Activated T-cell treated with anti-CD3 and anti-CD28 coated beads for 4 hours (primary cell): ENCODE measurements around the gene GBF1.

ENCODE experiments used
- DNase-seq: peaks from one replicate; pipeline ENCODE4 v3.0.0-alpha.2; 2020

GBF1 gene

DNA sequence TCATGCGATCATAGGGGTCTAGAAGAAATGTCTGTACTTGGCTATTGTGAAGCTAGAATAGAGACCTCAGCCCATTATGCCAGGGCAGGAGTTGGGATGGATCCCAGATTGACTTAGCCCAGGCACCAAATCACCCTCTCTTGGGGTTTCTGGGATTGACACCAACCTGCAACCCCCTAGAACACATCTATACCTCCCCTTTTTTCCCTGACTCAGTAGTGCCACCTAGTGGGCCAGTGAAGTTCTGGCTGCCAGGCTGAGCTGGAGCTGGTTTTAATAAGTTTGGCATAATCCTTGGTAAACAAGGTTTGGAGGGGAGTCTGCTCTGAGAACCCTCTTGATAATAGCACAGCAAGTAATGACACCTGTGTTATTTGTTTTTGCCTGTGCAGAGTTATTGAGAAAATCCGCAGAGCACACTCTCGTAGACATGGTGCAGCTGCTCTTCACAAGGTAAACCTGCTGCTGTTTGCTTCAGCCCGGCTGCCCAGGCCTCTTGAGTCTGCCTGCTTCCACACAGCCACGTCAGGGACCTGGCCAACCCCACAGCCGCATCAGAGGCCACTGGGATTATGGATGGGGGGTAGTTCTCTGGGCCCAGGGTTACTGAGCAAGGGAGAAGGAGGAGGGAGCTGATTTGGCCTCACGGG, 106.9 kb downstream of the GBF1 start:
- DNase-seq = peak; percentile 72

DNA sequence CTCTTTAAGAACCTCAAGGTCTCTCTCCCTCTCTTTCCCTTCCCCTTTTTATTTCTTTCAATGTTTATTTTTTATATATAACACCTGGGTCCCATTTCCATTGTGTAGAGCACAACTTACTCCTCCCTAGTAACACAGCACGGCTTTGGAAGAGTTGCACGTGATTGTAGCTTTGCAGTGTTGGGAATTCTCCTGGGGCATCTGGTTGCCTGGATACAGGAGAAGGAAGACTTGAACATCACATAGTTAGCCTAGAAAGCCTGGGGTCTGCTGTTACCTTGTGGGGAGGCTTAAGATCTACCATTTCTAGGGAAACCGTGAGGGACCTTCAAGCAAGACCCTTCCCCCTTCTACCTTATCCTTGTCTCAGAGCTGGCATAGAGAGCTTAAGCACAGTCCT, 109.1 kb downstream of the GBF1 start:
- no peak for DNase-seq

GRCh38 chr10:102358712-102359382, 113.5 kb downstream of the GBF1 start:
- DNase-seq = no peak

GRCh38 chr10:102367441-102367840, 122.1 kb downstream of the GBF1 start:
- no peak for DNase-seq

GRCh38 chr10:102368077-102368476, 122.7 kb downstream of the GBF1 start:
- no peak for DNase-seq

GRCh38 chr10:102371295-102371694, 126.0 kb downstream of the GBF1 start:
- DNase-seq = no peak

GRCh38 chr10:102375250-102375649, 129.9 kb downstream of the GBF1 start:
- DNase-seq = no peak

GRCh38 chr10:102375867-102376266, 130.5 kb downstream of the GBF1 start:
- no peak for DNase-seq

DNA sequence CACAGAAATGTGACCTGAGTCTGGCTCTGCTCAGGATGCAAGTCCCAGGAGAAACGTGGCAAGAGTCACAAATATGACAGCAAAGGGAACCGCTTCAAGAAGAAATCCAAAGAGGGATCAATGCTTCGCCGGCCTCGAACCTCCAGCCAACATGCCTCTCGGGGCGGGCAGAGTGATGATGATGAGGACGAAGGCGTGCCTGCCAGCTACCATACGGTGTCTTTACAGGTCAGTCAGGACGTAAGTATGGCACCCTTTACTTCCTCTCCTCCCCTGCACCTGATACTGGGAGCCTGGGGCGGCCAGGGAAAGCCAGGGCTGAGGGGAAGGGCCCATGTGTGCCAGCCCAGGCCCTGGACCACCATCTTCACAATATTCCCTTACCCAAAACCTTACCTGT, 131.6 kb downstream of the GBF1 start:
- no peak for DNase-seq

- DNase-seq = no peak
These were observed 134.1 kb downstream of the GBF1 start for GRCh38 chr10:102379383-102379782.

- DNase-seq = no peak
These were observed 136.7 kb downstream of the GBF1 start for GRCh38 chr10:102381983-102382382.

DNA sequence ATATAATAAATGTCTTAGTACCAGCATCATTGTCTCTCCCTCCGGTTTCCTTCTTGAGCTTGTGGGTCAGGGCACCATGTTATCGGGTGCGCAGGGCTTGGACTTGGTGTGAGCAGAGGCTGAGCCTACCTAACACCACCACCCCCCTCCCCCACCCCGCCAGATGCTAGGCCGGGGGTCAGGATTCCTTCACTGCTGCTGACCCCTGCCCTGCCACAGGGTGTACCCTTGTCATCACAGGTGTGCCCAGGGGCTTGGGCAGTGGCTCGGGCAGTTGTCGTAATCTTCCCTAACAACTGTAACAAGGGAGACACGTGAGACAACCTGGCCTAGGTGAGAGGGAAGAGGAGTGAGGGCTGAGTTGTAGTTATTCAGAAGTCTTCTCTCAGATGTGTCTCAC, 137.5 kb downstream of the GBF1 start:
- DNase-seq = no peak

GRCh38 chr10:102384053-102384452, 138.7 kb downstream of the GBF1 start:
- DNase-seq = no peak

- DNase-seq = no peak
These were observed 139.5 kb downstream of the GBF1 start for GRCh38 chr10:102384606-102385429.

GRCh38 chr10:102389894-102390293, 144.6 kb downstream of the GBF1 start:
- DNase-seq = no peak

DNA sequence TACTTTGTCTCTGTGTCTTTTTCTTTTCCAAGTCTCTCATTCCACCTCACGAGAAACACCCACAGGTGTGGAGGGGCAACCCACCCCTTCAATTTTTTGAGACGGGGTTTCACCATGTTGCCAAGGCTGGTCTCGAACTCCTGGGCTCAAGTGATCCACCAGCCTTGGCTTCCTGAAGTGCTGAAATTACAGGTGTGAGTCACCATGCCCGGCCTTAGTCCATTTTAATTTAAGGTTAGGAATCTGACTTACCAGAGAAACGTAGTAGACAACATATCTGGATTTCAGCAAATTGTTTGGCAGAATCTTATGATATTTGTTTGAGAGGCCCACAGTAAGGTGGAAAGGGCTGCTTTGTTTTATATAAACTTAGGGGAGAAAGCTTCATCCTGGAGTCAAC, 147.0 kb downstream of the GBF1 start:
- DNase-seq = no peak

DNA sequence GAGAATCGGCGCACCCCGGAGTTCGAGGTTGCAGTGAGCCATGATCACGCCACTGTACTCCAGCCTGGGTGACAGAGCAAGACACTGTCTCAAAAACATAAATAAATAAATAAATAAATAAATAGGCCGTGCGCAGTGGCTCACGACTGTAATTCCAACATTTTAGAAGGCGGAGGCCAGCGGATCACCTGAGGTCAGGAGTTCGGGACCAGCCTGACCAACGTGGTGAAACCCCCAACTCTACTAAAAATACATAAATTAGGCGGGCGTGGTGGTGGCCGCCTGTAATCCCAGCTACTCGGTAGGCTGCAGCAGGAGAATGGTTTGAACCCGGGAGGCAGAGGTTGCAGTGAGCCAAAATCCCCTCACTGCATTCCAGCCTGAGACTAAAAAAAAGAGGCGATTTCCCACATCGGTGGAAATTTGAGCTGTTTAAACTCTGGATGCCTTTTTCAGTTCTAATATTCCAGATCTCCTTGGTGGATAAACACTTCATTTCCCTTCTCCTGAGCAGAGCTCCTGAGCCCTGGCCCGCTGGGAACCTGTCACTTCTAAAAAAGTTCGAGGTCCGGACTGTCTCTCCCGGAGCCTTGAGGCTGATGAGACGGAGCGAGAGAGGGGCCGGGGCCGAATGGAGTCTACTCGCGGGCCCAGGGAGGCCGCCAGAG, 148.2 kb downstream of the GBF1 start:
- DNase-seq = no peak

- peak; percentile 99 for DNase-seq
These were observed 148.9 kb downstream of the GBF1 start for GRCh38 chr10:102394079-102394800.

DNA sequence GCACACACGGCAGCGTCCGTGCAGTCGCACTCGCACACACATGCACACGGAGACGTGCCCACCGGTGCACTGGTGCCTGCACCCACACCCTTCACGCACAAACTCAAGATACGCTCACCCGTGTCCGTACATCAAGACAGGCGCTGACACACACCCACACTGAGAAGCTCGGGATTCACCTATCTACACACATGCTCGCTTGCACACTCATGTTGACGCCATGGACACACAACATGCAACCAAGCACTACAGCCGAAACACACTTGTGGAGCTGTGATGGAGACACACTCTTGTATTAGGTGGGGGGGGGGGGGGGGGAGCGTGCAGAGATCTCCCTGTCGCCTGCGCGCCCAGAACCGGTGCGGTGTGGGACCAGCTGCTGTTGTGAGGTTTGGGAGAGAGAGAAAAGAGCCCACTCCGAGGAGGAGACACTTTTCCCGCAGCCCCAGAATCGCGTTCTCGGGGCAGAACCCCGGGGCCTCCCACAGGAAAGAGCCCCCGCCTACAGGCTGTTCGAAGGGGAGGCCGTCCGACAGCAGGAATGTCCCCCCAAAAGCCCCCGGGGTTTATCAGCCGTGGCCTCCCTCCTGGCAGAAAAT, 149.6 kb downstream of the GBF1 start:
- peak; percentile 43 for DNase-seq

DNA sequence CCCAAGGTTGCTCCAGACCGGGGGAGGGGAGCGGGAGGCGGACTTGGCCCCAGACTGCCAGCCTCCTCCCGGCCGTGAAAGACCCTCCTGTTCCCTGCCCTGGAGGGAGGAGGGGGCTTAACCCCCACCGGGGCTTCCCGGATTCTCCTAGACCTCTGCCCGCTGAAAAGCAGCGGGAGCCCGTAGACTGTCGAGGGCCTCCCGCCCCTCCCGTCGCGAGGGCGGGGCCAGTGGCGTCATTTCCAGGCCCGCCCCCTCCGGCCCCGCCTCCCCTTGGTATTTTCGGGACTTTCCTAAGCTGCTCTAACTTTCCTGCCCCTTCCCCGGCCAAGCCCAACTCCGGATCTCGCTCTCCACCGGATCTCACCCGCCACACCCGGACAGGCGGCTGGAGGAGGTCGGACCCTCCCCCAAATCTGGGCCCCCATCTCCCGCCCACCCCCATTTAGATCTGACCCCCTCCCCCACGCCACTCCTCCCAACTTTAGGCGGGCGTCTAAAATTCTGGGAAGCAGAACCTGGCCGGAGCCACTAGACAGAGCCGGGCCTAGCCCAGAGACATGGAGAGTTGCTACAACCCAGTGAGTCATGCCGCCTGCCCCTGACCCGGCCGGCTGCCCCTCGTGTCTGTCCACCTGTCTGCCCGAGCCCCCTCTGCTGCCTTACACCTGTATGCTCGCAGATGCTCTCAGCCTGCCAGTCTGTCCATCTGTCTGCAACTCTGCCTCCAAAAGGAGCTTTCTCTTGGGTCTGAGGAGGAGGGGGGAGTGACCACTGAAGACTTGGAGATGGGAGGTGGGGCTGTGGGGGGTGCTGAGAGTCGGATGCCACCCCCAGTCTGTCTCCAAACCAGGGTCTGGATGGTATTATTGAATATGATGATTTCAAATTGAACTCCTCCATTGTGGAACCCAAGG, 150.3 kb downstream of the GBF1 start, which contains the start of gene NFKB2:
Gene NFKB2 (plus strand): TSS at position 306 of the 917 bp plus-strand sequence. CDS start 255 bp downstream, at position 561.
- DNase-seq = peak; percentile 92

- DNase-seq = no peak
These were observed 151.0 kb downstream of the GBF1 start for GRCh38 chr10:102396317-102396650.
